GM19372 (cell line): Measurements from ENCODE around the gene PCMTD2.

Source experiments
- ATAC-seq: cut with Tn5 transposase; IDR thresholded peaks from one replicate; pipeline ENCODE4 v1.9.1; 2021; ENCODE audit warnings: mild to moderate bottlenecking, low read depth, moderate library complexity; ENCODE audit not compliant: unreplicated experiment

The PCMTD2 gene

GRCh38 chr20:64254156-64254555 is 1.4 kb upstream of the PCMTD2 start:
- ATAC-seq = no peak

DNA sequence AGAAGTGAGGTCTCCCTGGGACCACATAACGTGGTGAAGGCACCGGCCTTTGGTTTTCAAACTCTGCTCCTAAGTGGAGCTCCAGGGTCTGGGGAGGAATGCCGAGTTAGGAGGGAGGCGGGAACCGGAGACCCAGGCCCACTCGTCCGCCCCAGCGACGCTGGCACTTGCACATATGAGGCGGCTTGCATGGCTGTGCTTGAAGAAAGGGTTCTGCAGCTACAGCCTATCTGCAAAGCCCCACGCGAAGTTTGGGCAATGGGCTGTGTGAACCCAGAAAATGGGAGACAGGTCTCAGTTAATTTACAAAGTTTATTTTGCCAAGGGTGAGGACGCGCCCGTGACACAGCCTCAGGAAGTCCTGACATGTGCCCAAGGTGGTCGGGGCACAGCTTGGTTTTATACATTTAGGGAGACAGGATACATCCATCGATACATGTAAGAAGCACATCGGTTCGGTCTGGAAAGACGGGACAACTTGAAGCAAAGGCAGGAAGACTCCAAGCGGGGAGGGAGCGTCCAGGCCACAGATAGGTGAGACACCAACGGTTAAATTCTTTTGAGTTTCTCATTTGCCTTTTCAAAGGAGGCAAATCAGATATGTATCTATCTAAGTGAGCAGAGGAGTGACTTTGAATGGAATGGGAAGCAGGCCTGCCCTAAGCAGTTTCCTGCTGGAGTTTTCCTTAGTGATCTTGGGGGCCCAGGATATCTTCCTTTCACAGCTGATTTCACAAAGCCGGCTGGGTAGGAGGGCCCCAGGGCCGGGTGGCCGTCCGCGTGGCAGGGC is 782 bp upstream of the PCMTD2 start:
- no peak for ATAC-seq

- ATAC-seq = no peak
Measured at GRCh38 chr20:64256282-64256935, 861 bp downstream of the PCMTD2 start.

DNA sequence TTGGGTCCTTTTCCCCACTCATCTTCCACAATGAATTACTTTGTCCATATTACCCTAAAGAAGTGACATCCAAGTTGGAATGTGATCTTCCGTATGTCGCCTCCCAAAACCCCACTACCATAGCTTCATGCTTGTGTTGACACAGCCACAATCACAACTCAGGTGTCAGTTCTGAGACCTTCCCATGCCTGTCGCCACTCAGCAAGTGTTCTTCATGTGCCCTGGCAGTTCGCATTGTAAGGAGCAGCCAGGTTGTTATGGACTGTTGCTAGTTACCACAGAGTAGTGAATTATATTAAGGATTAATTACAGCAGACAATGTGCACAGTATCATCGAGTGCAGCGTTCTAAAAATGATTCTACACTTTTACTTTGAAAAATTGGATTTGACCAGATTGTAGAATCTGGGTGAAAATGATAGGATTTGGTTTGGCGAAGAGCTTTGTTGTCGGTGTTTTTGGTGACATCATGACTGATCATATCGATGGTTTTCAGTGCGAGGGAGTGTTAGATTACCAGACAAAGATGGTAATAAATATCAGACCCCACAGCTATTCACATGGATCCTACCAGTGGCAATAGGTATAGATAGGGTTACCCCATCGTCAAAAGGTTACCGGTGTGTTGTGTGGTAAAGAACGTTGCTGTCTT is 1.7 kb downstream of the PCMTD2 start:
- no peak for ATAC-seq

DNA sequence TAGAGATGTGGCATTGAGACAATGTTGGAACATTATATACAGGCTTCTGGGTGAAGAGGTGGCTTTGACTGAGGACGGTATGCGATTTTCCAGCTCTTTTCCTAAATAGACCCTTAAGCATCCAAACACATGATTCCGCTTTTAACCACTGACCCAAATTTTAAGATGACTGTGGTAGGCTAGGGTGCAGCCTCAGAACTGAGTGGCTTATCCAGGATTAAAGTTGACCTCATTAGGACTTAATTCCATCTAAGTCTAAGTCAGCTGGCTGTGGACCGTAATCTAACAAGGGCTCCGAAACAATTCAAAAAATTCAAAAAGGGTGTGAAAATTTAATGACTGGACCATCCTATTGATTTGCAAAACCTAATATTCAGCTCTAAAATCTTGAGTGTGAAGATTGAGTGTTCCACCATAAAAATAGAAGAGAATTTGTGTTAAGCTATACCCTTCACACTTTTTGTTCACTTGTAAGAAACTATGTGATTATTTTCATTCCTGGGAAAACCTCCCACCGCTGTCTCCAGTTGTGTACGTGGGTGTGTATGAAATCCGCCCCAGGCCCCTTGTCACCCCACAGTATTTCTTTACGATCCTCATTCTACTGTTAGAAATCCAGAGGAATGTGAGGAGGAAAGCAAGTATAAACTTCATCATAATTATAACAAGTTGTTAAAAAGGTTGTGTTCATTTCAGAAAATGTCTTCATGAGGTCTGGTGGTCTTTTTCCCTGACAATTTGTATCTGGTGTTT is 2.7 kb downstream of the PCMTD2 start:
- ATAC-seq = no peak

DNA sequence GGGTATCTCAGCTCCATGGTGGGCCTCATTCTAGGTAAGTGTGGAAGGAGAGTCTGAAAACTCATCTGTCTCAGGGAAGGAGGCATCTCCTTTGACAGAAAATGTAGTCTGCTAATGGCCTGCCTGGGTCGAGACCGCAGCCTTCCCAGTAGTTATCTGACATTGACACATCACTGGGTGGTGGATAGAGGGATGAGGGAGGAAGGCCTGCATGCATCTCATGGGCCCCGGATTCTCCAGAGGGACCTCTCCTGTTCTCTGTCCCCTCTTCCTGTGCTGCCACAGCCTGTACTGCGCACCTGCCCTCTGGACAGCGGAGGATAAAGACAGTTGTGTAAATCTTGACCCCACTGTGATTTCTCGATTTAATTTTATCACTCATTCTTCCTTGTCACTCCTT is 4.7 kb downstream of the PCMTD2 start:
- ATAC-seq = no peak

- no peak for ATAC-seq
Measured at GRCh38 chr20:64261138-64261537, 5.6 kb downstream of the PCMTD2 start.

- ATAC-seq = no peak
Measured at GRCh38 chr20:64264091-64264490, 8.5 kb downstream of the PCMTD2 start.

- ATAC-seq = no peak
Measured at GRCh38 chr20:64265201-64265600, 9.7 kb downstream of the PCMTD2 start.

DNA sequence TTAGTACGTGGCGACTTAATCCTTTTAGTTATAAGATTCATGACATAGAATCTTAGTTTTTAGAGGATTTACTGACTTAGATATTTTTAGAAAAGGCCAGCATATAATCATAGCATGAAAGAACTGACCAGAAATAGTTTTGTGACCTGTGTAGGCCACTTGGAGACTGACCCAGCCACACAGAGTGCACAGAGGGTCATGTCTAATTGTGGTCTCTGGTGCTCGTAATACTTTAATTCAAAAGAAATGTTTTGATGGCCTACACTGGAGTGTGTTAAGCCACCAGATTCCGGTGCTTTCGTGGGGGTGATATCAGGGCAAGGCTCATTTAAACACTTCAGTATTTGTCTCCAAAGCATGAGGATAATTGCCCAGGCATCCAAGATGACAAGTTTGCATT is 11.4 kb downstream of the PCMTD2 start:
- no peak for ATAC-seq

- no peak for ATAC-seq
Measured at GRCh38 chr20:64268174-64268573, 12.6 kb downstream of the PCMTD2 start.

- ATAC-seq = no peak
Measured at GRCh38 chr20:64269604-64270411, 14.3 kb downstream of the PCMTD2 start.

GRCh38 chr20:64271636-64272035 is 16.1 kb downstream of the PCMTD2 start:
- ATAC-seq = no peak

DNA sequence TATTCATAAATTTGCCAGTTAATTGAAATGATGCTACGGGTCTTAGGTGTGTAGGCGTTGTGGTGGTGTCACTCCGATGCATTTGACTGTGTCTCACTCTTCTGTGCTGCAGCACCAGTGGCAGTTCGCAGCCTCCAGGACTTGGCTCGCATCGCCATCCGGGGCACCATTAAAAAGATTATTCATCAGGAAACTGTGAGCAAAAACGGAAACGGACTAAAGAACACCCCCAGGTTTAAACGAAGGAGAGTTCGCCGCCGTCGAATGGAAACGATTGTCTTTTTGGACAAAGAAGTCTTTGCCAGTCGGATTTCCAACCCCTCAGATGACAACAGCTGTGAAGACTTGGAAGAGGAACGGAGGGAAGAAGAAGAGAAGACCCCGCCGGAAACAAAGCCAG is 17.6 kb downstream of the PCMTD2 start:
- no peak for ATAC-seq

GRCh38 chr20:64276817-64277216 is 21.3 kb downstream of the PCMTD2 start:
- ATAC-seq = no peak

DNA sequence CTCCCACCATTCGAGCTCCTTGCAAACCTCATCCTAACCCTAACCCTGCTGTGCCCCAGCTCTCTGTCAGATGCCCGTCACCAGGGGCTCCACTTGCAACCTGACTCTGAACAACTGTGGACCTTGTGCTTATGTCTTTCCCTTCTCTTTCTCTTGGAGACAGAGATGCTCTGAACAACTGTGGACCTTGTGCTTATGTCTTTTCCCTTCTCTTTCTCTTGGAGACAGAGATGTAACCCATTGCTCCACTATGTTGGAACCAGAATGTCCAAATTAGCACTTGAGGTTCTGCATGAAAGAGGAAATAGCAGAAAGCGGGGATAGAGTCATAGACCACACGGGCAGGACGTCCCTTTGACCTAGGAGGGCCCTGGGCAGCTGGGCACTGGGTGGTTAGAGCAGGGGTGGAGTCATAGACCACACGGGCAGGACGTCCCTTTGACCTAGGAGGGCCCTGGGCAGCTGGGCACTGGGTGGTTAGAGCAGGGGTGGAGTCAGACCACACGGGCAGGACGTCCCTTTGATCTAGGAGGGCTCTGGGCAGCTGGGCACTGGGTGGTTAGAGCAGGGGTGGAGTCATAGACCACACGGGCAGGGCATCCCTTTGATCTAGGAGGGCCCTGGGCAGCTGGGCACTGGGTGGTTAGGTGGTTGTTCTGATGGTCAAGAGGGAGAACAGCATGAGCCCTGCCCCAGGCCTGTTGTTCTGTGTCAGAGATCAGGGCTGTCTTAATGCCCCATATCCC is 22.2 kb downstream of the PCMTD2 start:
- no peak for ATAC-seq

DNA sequence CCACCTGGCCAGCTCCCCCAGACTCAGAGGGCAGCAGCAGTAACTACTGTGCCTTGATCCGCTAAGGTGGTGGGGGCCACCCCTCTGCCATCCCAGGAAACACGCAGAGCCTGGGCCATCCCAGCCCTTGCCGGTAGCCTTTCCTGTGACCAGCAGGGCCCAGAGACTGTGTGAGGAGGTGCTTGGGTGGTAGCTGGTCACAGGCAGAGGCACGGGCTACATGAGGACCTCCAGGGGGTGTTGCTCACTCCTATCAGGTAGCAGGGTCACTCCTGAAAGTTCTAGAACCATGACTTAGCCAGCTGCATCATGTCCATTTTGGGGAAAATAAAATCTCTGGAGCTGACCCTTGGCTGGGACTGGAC is 22.8 kb downstream of the PCMTD2 start:
- no peak for ATAC-seq

DNA sequence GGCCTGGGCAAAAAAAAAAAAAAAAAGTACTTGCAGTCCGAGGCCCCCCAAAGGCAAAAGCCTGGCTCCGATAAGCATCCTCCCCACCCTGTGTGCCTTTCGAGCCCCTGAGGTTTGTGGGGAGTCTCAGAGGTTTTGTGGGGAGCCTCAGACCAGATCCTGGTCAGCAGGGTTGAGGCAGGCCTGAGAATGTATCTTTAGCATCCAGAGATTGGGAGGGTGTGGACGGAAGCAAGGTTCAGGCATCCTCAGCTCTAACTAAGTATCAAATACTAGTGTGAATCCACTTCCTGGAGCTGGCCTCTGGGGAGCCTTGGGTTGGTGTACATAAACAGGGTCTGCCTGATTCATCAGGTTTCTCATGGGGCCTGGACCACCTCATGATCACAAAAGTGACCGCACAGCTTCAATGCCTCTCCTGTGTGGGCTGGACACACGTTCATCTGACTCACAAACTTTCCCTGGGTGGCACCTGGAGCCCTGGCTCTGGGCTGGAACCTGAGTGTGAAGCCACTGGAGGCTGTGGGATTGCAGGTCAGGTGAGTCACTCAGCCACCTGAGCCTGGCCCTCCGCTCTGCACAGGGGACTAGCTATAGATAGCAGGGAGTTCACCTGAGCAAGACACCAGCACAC is 24.4 kb downstream of the PCMTD2 start:
- ATAC-seq = no peak

- ATAC-seq = no peak
Measured at GRCh38 chr20:64280460-64280843, 24.9 kb downstream of the PCMTD2 start.
